NCI-H345 (cell line): Measurements from ENCODE around the gene TGM6.

Source experiments
- DNase-seq: peaks from one replicate; lab custom pipeline; 2025; lab: John Stamatoyannopoulos, UW

Gene TGM6

GRCh38 chr20:2455771-2456497 lies 75.2 kb downstream of the TGM6 start:
- DNase-seq = no peak

- DNase-seq = no peak
These were observed 78.3 kb downstream of the TGM6 start for GRCh38 chr20:2458919-2459499.

- DNase-seq = no peak
These were observed 79.5 kb downstream of the TGM6 start for GRCh38 chr20:2459981-2460751.

GRCh38 chr20:2460752-2461424 lies 80.2 kb downstream of the TGM6 start:
- no peak for DNase-seq

GRCh38 chr20:2462484-2462883 lies 81.8 kb downstream of the TGM6 start:
- no peak for DNase-seq

GRCh38 chr20:2463616-2464365 lies 83.1 kb downstream of the TGM6 start:
- DNase-seq = no peak

- no peak for DNase-seq
These were observed 84.4 kb downstream of the TGM6 start for GRCh38 chr20:2465100-2465499.

- no peak for DNase-seq
These were observed 86.7 kb downstream of the TGM6 start for GRCh38 chr20:2467412-2467811.

GRCh38 chr20:2468581-2469407 lies 88.1 kb downstream of the TGM6 start:
- DNase-seq = no peak

- DNase-seq = peak; percentile 37
These were observed 89.3 kb downstream of the TGM6 start for GRCh38 chr20:2469991-2470422.

- peak; percentile 100 for DNase-seq
These were observed 89.9 kb downstream of the TGM6 start, which contains the start of gene SNRPB for GRCh38 chr20:2470423-2471193. SNRPB (minus strand) TSS chr20:2470789; CDS start chr20:2470690, 99 bp downstream.

- no peak for DNase-seq
These were observed 92.8 kb downstream of the TGM6 start for GRCh38 chr20:2473516-2473915.

- no peak for DNase-seq
These were observed 95.4 kb downstream of the TGM6 start for GRCh38 chr20:2475850-2476741.

GRCh38 chr20:2476742-2477615 lies 96.3 kb downstream of the TGM6 start:
- no peak for DNase-seq

- DNase-seq = no peak
These were observed 99.7 kb downstream of the TGM6 start for GRCh38 chr20:2480381-2480780.
